ENCODE data around the gene TLX3.

Gene TLX3

GRCh38 chr5:171340491-171340890, 31.4 kb downstream of the TLX3 start:
- no peak for TF ChIP-seq USF1 (IDR thresholded peaks at IDR 0.05)
- no peak for TF ChIP-seq TEAD4 (IDR thresholded peaks at IDR 0.05)
- no peak for TF ChIP-seq EGR1 (IDR thresholded peaks at IDR 0.05)
- TF ChIP-seq TAF1 (IDR thresholded peaks at IDR 0.05; ENCODE audit: low read depth) = no peak
- no peak for TF ChIP-seq CEBPB (IDR thresholded peaks at IDR 0.05)
- TF ChIP-seq YY1 (IDR thresholded peaks at IDR 0.05; ENCODE audit: low read depth) = no peak
- no peak for TF ChIP-seq RAD21 (IDR thresholded peaks at IDR 0.05; ENCODE audit: low read depth)
- TF ChIP-seq CREB1 (IDR thresholded peaks at IDR 0.05; ENCODE audit: low read depth) = no peak
- TF ChIP-seq MAX (IDR thresholded peaks at IDR 0.05) = no peak
- no peak for TF ChIP-seq EP300 (IDR thresholded peaks at IDR 0.05; ENCODE audit: borderline replicate concordance)
- no peak for TF ChIP-seq TCF12 (IDR thresholded peaks at IDR 0.05; ENCODE audit: low read depth)
- no peak for TF ChIP-seq NFIC (IDR thresholded peaks at IDR 0.05)
- TF ChIP-seq ZBTB7A (IDR thresholded peaks at IDR 0.05; ENCODE audit: low read depth) = no peak
- no peak for TF ChIP-seq REST (IDR thresholded peaks at IDR 0.05; ENCODE audit: low read depth)
- TF ChIP-seq FOXM1 (IDR thresholded peaks at IDR 0.05; ENCODE audit: borderline replicate concordance, low read depth) = no peak

GRCh38 chr5:171342362-171343111, 33.5 kb downstream of the TLX3 start:
- TF ChIP-seq CEBPB (IDR thresholded peaks at IDR 0.05) = no peak
- TF ChIP-seq RAD21 (IDR thresholded peaks at IDR 0.05; ENCODE audit: low read depth) = peak; percentile 89

- TF ChIP-seq NFIC (IDR thresholded peaks at IDR 0.05) = no peak
- TF ChIP-seq CREB1 (IDR thresholded peaks at IDR 0.05; ENCODE audit: low read depth) = no peak
- TF ChIP-seq REST (IDR thresholded peaks at IDR 0.05; ENCODE audit: low read depth) = no peak
- no peak for TF ChIP-seq TAF1 (IDR thresholded peaks at IDR 0.05; ENCODE audit: low read depth)
- no peak for TF ChIP-seq CEBPB (IDR thresholded peaks at IDR 0.05)
- TF ChIP-seq USF1 (IDR thresholded peaks at IDR 0.05) = no peak
- no peak for TF ChIP-seq RAD21 (IDR thresholded peaks at IDR 0.05; ENCODE audit: low read depth)
- no peak for TF ChIP-seq TEAD4 (IDR thresholded peaks at IDR 0.05)
Measured at GRCh38 chr5:171344936-171345608, 36.0 kb downstream of the TLX3 start.

GRCh38 chr5:171351536-171352073, 42.6 kb downstream of the TLX3 start:
- TF ChIP-seq NFIC (IDR thresholded peaks at IDR 0.05) (no peak), RAD21 (IDR thresholded peaks at IDR 0.05; ENCODE audit: low read depth) (no peak), REST (IDR thresholded peaks at IDR 0.05; ENCODE audit: low read depth) (no peak), CREB1 (IDR thresholded peaks at IDR 0.05; ENCODE audit: low read depth) (no peak), MAX (IDR thresholded peaks at IDR 0.05) (no peak), TEAD4 (IDR thresholded peaks at IDR 0.05) (no peak), ZBTB7A (IDR thresholded peaks at IDR 0.05; ENCODE audit: low read depth) (no peak), TAF1 (IDR thresholded peaks at IDR 0.05; ENCODE audit: low read depth) (no peak), CEBPB (IDR thresholded peaks at IDR 0.05) (no peak), EGR1 (IDR thresholded peaks at IDR 0.05) (no peak), EP300 (IDR thresholded peaks at IDR 0.05; ENCODE audit: borderline replicate concordance) (no peak), YY1 (IDR thresholded peaks at IDR 0.05; ENCODE audit: low read depth) (no peak), TCF12 (IDR thresholded peaks at IDR 0.05; ENCODE audit: low read depth) (no peak), FOXM1 (IDR thresholded peaks at IDR 0.05; ENCODE audit: borderline replicate concordance, low read depth) (no peak)

Measured in Ishikawa (cell line).